Natural killer cell (primary cell): Measurements from ENCODE around the gene PRR36. TPM values are rescaled to one million over a fixed set of nuclear protein-coding genes. Genes with fewer than 3 reads are reported as not detected.

Experiments
- ATAC-seq, 3 donors: fragments of 150-1000 bp in 2 of 3; fragments of 200-7000 bp in 1 of 3; cut with Tn5 transposase; 1 replicate in 1 of 3; 2 replicates in 2 of 3; pipeline ENCODE4 v1.10.0; 2021; ENCODE audit warnings: mild to moderate bottlenecking in 2 of 3, moderate library complexity in 2 of 3
- DNase-seq, 2 donors: peaks; one replicate each; pipeline versions ENCODE4 v3.0.0 to v3.0.0-alpha.2; 2013 to 2021; ENCODE audit warnings: mixed read lengths in 1 of 2
- H3K27ac ChIP-seq: one replicate; pipeline ENCODE4 v1.5.1; 2013; ENCODE audit warnings: mild to moderate bottlenecking, low read length
- H3K27me3 ChIP-seq: one replicate; pipeline ENCODE4 v1.6.1; 2013; ENCODE audit warnings: low read length; ENCODE audit not compliant: control insufficient read depth, insufficient read depth
- H3K36me3 ChIP-seq: one replicate; pipeline ENCODE4 v1.6.1; 2013; ENCODE audit warnings: low read length; ENCODE audit not compliant: control insufficient read depth, insufficient read depth
- H3K4me1 ChIP-seq: one replicate; pipeline ENCODE4 v1.6.1; 2013; ENCODE audit warnings: low read length; ENCODE audit not compliant: control insufficient read depth, insufficient read depth
- H3K4me3 ChIP-seq: one replicate; pipeline ENCODE4 v1.5.1; 2013; ENCODE audit warnings: low read length
- H3K9me3 ChIP-seq: one replicate; pipeline ENCODE4 v1.6.1; 2013; ENCODE audit warnings: low read length; ENCODE audit not compliant: control insufficient read depth, insufficient read depth
- H3K27ac Mint-ChIP-seq, 2 donors: one replicate each; pipeline ENCODE4 v1.8.0; 2022; ENCODE audit warnings: mild to moderate bottlenecking in 2 of 2, mixed read lengths in 2 of 2, moderate library complexity in 1 of 2
- H3K27me3 Mint-ChIP-seq, 2 donors: one replicate each; pipeline ENCODE4 v1.8.0; 2022; ENCODE audit warnings: low read depth in 2 of 2, mixed read lengths in 2 of 2
- H3K36me3 Mint-ChIP-seq: one replicate; pipeline ENCODE4 v1.8.0; 2022; ENCODE audit warnings: mixed read lengths
- H3K4me1 Mint-ChIP-seq, 2 donors: one replicate each; pipeline ENCODE4 v1.8.0; 2022; ENCODE audit warnings: mixed read lengths in 2 of 2
- H3K4me3 Mint-ChIP-seq: one replicate; pipeline ENCODE4 v1.8.0; 2022; ENCODE audit warnings: mild to moderate bottlenecking, moderate library complexity, mixed read lengths
- H3K9me3 Mint-ChIP-seq, 2 donors: one replicate each; pipeline ENCODE4 v1.8.0; 2022; ENCODE audit warnings: mixed read lengths in 2 of 2
- CTCF ChIP-seq: fragments of 200-600 bp; IDR thresholded peaks from one replicate; pipeline ENCODE4 v1.8.0; 2022; ENCODE audit warnings: antibody characterized with exemption
- WGBS: methylation state at CpG from one replicate; pipeline ENCODE4 v1.1.7; 2013; ENCODE audit warnings: missing lambda C conversion rate; ENCODE audit not compliant: insufficient coverage; 5-methylcytosine and 5-hydroxymethylcytosine counted together
- intact Hi-C: fragments of 100-400 bp; cut with micrococcal nuclease; formaldehyde crosslinking; loops from one replicate; pipeline ENCODE4 v1.14.2; 2022
- total RNA-seq, 4 donors: library from RNA; stranded (reverse); fragments of 120-200 nt in 1 of 4; gene quantifications; one replicate each; pipeline versions ENCODE4 v1.2.3 to v1.2.4, GENCODE V29; 2013 to 2022

PRR36 gene
- total RNA-seq, 3 donors from 2014 or later (not counting 1 experiment from before 2014, with no cell fraction given), result 0.11 to 0.13 (median 0.12) TPM

DNA sequence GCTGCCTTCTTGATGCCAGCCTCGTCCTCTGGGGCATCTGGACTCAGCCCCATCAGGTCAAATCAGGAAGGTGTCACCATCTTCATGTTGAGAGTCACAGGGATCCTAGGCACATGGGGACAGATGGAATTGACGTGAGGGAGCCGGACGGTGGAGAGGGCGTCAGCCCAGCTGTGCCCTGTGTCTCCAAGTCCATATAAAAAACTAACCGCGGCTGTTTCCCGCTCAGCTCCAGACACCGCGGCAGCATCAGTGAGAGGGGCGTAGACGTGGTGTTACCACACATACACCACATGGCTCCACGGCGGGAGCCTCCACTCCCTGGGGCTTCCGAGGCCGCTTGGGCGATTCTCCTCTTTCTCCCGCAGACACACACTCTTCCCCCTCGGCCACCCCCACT is 5.6 kb upstream of the PRR36 start:
- no peak for DNase-seq
- H3K4me1 ChIP-seq, result peaks cover 2% of the 10 kb centered on the region
- no peaks in the 10 kb centered on the region for H3K9me3 ChIP-seq
- Mint-ChIP-seq H3K9me3 (no peaks in the 10 kb centered on the region), H3K4me3 (no peak overlapping the region), H3K36me3 (no peaks in the 10 kb centered on the region), H3K27ac (no peak overlapping the region), H3K27me3 (peaks cover 0 to 8% of the 10 kb centered on the region in 2 donors), H3K4me1 (peaks cover 0 to under 1% of the 10 kb centered on the region in 2 donors)
- peaks cover 2% of the 10 kb centered on the region for H3K27me3 ChIP-seq
- no peak overlapping the region for H3K27ac ChIP-seq
- no peak overlapping the region for H3K4me3 ChIP-seq
- WGBS, result 92% methylated on average over 14 of the region's 19 CpGs
- H3K36me3 ChIP-seq, result no peaks in the 10 kb centered on the region
- no peak for ATAC-seq
- intact Hi-C loops, result no loop called here
- no peak for TF ChIP-seq CTCF

- Mint-ChIP-seq H3K4me1 (peaks cover 0 to 4% of the 10 kb centered on the region in 2 donors), H3K9me3 (no peaks in the 10 kb centered on the region), H3K27me3 (peaks cover 0 to 12% of the 10 kb centered on the region in 2 donors), H3K36me3 (no peaks in the 10 kb centered on the region), H3K4me3 (no peak overlapping the region), H3K27ac (no peak overlapping the region)
- no peak overlapping the region for H3K27ac ChIP-seq
- H3K4me1 ChIP-seq, result peaks cover 8% of the 10 kb centered on the region
- H3K9me3 ChIP-seq, result no peaks in the 10 kb centered on the region
- no peak for ATAC-seq
- no peak overlapping the region for H3K4me3 ChIP-seq
- no peak for TF ChIP-seq CTCF
- peaks cover 6% of the 10 kb centered on the region for H3K27me3 ChIP-seq
- intact Hi-C loops, result no loop called here
- no peaks in the 10 kb centered on the region for H3K36me3 ChIP-seq
- WGBS, result 83% methylated on average over 18 of the region's 18 CpGs
- no peak for DNase-seq
These were observed 5.1 kb upstream of the PRR36 start for GRCh38 chr19:7879111-7879807.

- H3K27ac ChIP-seq, result no peak overlapping the region
- Mint-ChIP-seq H3K9me3 (no peaks in the 10 kb centered on the region), H3K27ac (no peak overlapping the region), H3K4me3 (no peak overlapping the region), H3K27me3 (peaks cover 0 to 16% of the 10 kb centered on the region in 2 donors), H3K36me3 (no peaks in the 10 kb centered on the region), H3K4me1 (peaks cover 0 to 4% of the 10 kb centered on the region in 2 donors)
- no peak overlapping the region for H3K4me3 ChIP-seq
- intact Hi-C loops, result no loop called here
- no peak for ATAC-seq
- H3K27me3 ChIP-seq, result peaks cover 18% of the 10 kb centered on the region
- DNase-seq, result no peak
- H3K4me1 ChIP-seq, result peaks cover 16% of the 10 kb centered on the region
- no peaks in the 10 kb centered on the region for H3K9me3 ChIP-seq
- H3K36me3 ChIP-seq, result no peaks in the 10 kb centered on the region
- no peak for TF ChIP-seq CTCF
- WGBS, result 94% methylated on average over 6 of the region's 6 CpGs
These were observed 3.2 kb upstream of the PRR36 start for GRCh38 chr19:7877249-7877836.
